GM18502 (cell line): ENCODE results near the gene ATG7.
"Not testable (repeated sequence)": the region's sequence is repeated elsewhere in the genome, so short reads cannot be mapped to it uniquely, and the experiment has no call there.

Experiments used
- ATAC-seq: cut with Tn5 transposase; IDR thresholded peaks from one replicate; pipeline ENCODE4 v1.9.1; 2021; ENCODE audit warnings: mild to moderate bottlenecking; ENCODE audit not compliant: unreplicated experiment, poor library complexity

Gene ATG7

GRCh38 chr3:11482021-11482420 lies 209.8 kb downstream of the ATG7 start:
- ATAC-seq = no peak

- not testable (repeated sequence) for ATAC-seq
Observed at GRCh38 chr3:11488356-11488755, 216.2 kb downstream of the ATG7 start.

- no peak for ATAC-seq
Observed at GRCh38 chr3:11494131-11494916, 222.1 kb downstream of the ATG7 start.

GRCh38 chr3:11495948-11496557 lies 223.9 kb downstream of the ATG7 start:
- no peak for ATAC-seq

GRCh38 chr3:11498177-11498576 lies 226.0 kb downstream of the ATG7 start:
- ATAC-seq = no peak

- no peak for ATAC-seq
Observed at GRCh38 chr3:11498646-11499045, 226.4 kb downstream of the ATG7 start.

GRCh38 chr3:11499144-11499543 lies 226.9 kb downstream of the ATG7 start:
- no peak for ATAC-seq

GRCh38 chr3:11502413-11502812 lies 230.2 kb downstream of the ATG7 start:
- ATAC-seq = not testable (repeated sequence)

GRCh38 chr3:11507719-11508118 lies 235.5 kb downstream of the ATG7 start:
- ATAC-seq = no peak

- no peak for ATAC-seq
Observed at GRCh38 chr3:11508346-11509172, 236.4 kb downstream of the ATG7 start.

GRCh38 chr3:11509173-11510000 lies 237.2 kb downstream of the ATG7 start:
- no peak for ATAC-seq

GRCh38 chr3:11510001-11510340 lies 237.8 kb downstream of the ATG7 start:
- ATAC-seq = no peak

- ATAC-seq = no peak
Observed at GRCh38 chr3:11510356-11510755, 238.2 kb downstream of the ATG7 start.

- not testable (repeated sequence) for ATAC-seq
Observed at GRCh38 chr3:11511606-11512005, 239.4 kb downstream of the ATG7 start.

- ATAC-seq = not testable (repeated sequence)
Observed at GRCh38 chr3:11513125-11513816, 241.1 kb downstream of the ATG7 start.

- ATAC-seq = no peak
Observed at GRCh38 chr3:11513817-11514135, 241.6 kb downstream of the ATG7 start.

GRCh38 chr3:11514191-11514821 lies 242.1 kb downstream of the ATG7 start:
- no peak for ATAC-seq

GRCh38 chr3:11517601-11518000 lies 245.4 kb downstream of the ATG7 start:
- no peak for ATAC-seq

- ATAC-seq = no peak
Observed at GRCh38 chr3:11521167-11521566, 249.0 kb downstream of the ATG7 start.

- ATAC-seq = no peak
Observed at GRCh38 chr3:11522398-11522715, 250.2 kb downstream of the ATG7 start.
